ENCODE measurements around the gene FRAS1.

Gene FRAS1

DNA sequence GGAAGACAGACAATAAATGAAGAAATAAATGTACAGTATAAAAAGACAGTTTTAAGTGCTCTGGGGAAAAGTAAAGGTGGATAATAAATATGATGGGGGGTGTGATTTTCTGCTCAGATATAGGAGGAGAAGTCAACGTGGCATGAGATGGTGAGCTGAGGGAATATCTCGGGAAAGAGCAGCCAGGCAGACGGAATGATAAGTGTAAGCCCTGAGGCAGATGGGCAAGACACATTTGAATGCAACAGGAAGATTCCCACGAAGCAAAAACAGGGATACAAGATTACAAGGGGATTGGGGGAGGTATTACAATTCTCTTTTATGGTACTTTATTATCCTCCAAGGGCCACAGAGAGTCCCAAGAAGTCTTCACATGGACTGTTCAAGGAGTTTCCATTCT lies 505.6 kb downstream of the FRAS1 start:
- no peak for DNase-seq (ENCODE audit: low read depth)
- no peak overlapping the region for H3K4me3 ChIP-seq (ENCODE audit: low read depth, low read length)
- TF ChIP-seq, protein P1, sequence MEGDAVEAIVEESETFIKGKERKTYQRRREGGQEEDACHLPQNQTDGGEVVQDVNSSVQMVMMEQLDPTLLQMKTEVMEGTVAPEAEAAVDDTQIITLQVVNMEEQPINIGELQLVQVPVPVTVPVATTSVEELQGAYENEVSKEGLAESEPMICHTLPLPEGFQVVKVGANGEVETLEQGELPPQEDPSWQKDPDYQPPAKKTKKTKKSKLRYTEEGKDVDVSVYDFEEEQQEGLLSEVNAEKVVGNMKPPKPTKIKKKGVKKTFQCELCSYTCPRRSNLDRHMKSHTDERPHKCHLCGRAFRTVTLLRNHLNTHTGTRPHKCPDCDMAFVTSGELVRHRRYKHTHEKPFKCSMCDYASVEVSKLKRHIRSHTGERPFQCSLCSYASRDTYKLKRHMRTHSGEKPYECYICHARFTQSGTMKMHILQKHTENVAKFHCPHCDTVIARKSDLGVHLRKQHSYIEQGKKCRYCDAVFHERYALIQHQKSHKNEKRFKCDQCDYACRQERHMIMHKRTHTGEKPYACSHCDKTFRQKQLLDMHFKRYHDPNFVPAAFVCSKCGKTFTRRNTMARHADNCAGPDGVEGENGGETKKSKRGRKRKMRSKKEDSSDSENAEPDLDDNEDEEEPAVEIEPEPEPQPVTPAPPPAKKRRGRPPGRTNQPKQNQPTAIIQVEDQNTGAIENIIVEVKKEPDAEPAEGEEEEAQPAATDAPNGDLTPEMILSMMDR (conservative IDR thresholded peaks at IDR 0.05; ENCODE audit: low read depth, low read length), result no peak

DNA sequence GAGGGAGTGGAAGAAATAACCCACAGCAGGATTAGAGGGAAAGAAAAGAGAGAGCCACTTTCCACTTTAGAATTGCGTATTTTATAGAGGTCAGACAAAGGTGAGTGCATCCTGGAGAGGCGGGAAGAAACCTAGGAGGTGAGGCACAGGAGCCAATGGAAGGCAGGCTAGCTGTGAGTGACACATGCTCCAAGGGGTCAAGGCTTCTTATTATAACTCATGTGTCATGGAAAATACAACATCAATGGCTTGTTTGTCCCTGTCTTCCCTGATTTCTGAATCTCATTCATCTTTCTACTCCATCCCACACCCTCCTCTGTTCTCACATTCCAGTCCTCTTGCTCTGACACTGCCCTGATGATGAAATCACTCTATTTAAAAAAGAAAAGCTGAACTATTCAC lies 508.8 kb downstream of the FRAS1 start:
- TF ChIP-seq, protein P1 (conservative IDR thresholded peaks at IDR 0.05; ENCODE audit: low read depth, low read length), result no peak
- DNase-seq (ENCODE audit: low read depth), result peak; percentile 69
- H3K4me3 ChIP-seq (ENCODE audit: low read depth, low read length), result no peak overlapping the region

DNA sequence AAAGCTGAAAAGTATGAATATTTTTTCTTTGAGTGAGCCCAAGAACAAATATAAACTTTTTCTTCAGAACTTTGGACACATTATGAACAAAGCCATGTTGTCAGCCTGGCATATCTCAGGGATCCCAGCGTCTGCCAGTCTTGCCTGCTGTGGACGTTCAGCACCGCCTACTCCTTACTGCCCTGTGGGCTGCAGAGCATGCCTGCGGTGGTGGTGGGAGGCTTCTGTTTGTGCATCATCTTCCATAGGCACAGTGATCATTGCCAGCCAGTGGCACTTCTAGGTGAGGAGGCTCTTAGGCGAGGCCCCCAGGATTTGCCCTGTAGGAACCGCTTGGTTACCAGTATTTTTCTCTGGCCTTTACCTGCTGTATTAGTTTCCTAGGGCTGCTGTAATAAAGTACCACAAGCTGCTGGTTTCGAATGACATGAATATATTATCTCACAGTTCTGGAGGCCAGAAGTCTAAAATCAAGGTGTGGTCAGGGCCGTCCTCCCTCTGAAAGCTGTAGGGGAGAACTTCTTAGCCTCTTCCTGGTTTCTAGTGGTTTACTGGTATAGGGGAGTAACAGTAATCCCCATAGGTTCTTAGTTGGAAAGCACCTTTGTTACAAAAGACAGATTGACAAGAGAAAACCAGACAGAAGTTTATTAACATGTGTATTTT lies 509.8 kb downstream of the FRAS1 start:
- TF ChIP-seq, protein P1 (conservative IDR thresholded peaks at IDR 0.05; ENCODE audit: low read depth, low read length), result no peak
- H3K4me3 ChIP-seq (ENCODE audit: low read depth, low read length), result no peak overlapping the region

DNA sequence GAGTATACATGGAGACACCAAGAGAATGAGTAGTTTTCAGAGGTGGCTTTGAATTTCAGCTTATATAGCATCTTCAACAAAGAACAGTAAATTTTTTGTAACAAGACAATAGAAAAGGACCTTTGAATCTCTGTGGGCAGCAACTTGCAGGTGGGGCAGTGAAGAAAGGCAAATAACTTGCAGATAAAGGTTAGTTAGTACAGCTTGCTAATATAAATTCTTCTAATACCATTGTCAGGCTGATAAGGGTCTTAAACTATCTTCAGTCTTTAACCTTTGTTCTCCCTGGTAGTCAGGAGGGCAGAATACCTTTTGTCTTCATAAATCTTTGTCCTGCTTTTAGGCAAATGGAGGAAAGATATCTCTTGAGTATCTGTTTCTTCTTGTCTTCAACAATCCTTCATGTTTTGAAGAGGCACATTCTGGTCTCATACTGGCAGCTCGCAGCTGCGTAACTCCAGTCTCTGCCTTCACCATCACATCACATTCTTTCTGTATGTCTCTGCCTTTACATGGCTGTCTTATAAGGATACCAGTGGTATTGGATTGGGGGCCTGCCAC lies 510.5 kb downstream of the FRAS1 start:
- DNase-seq (ENCODE audit: low read depth), result no peak
- TF ChIP-seq, protein P1 (conservative IDR thresholded peaks at IDR 0.05; ENCODE audit: low read depth, low read length), result no peak
- no peak overlapping the region for H3K4me3 ChIP-seq (ENCODE audit: low read depth, low read length)

More for the DNA sequence above, 509.8 kb downstream of the FRAS1 start:
- DNase-seq (ENCODE audit: low read depth), result no peak

DNA sequence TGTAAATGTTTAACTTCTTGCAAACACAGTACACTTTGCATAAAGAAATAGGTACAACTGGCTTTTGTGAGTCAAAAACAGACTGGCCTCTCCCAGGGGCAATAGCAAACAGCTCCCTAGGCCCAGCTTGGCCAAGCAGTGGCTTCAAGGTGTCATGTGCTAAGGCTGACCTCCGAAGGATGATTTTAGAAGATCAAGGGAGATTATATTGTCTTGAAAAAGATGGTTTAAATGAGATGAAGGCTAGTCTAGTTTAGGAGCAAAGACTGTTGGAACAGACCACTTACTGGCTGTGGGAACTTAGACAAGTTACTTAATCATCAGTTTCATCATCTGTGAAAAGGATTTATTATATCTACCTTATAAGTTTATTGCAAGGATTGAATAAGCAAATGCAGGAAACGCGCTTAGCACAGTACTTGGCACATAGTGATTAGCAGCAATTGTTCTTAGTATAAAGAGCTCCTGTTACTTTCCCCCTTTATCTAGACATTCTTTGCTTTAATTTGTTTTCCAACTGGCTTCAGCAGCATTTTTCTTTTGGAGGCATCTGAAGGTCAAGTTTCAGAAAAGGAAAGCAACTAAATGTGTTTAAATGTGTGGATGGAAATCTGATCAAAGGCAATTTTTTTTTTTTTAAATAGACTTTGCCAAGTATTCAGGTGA lies 511.6 kb downstream of the FRAS1 start:
- TF ChIP-seq, protein P1 (conservative IDR thresholded peaks at IDR 0.05; ENCODE audit: low read depth, low read length), result no peak
- H3K4me3 ChIP-seq (ENCODE audit: low read depth, low read length), result no peak overlapping the region
- DNase-seq (ENCODE audit: low read depth), result peak; percentile 50

DNA sequence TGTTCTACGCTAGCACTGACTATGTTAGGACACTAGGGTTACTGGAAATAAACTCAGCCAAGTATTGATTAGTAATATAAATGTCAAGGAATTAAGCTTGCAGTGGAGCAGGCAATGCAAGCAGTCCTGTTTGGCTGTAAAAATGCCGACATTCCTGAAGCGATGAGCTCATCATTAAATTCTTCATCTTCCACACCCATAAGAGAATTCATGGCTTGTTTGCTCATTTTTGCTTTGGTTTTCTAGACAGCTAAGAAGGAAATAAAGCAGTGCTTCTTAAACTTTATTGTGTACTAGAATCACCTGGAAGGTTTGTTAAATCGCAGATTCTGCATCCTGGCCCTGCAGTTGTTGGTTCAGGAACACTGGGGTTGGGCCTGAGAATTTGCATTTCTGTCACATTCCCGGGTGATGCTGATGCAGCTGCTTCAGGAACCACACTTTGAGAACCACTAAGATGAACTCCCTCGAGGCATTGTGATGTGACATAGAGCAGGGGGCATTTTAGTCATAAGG lies 512.2 kb downstream of the FRAS1 start:
- H3K4me3 ChIP-seq (ENCODE audit: low read depth, low read length), result no peak overlapping the region
- DNase-seq (ENCODE audit: low read depth), result peak; percentile 88
- TF ChIP-seq, protein P1 (conservative IDR thresholded peaks at IDR 0.05; ENCODE audit: low read depth, low read length), result no peak

Data from choroid plexus epithelial cell (primary cell).